Brain microvascular endothelial cell (primary cell): Measurements from ENCODE around the gene TKFC.

Experiments used
- DNase-seq: peaks from one replicate; pipeline ENCODE4 v3.0.0-alpha.2; 2020
- H3K27ac ChIP-seq: fragments of 250-450 bp; sonication (Bioruptor Pico); 2 replicates; pipeline ENCODE4 v1.5.1; 2020; ENCODE audit warnings: mild to moderate bottlenecking, moderate library complexity
- H3K27me3 ChIP-seq: fragments of 250-450 bp; sonication (Bioruptor Pico); replicated peaks from 2 replicates; pipeline ENCODE4 v1.5.1; 2020; ENCODE audit warnings: mild to moderate bottlenecking
- H3K36me3 ChIP-seq: fragments of 250-450 bp; sonication (Bioruptor Pico); replicated peaks from 2 replicates; pipeline ENCODE4 v1.5.1; 2020; ENCODE audit warnings: mild to moderate bottlenecking
- H3K4me3 ChIP-seq: 2 replicates; pipeline ENCODE4 v1.5.1; 2011; ENCODE audit warnings: low read depth, mild to moderate bottlenecking, control low read depth, low read length, moderate library complexity
- in situ Hi-C: cut with HindIII; loops from 2 replicates; pipeline ENCODE4 v1.10.0; 2017; ENCODE audit warnings: low sequenced_read_pairs, low pct_ligation_motif_present
- TF ChIP-seq, protein P1 (sequence below): IDR thresholded peaks from 2 replicates; pipeline ENCODE4 v1.5.1; 2011; ENCODE audit warnings: low read depth, mild to moderate bottlenecking, moderate library complexity, low read length, control low read depth, inconsistent platforms; ENCODE audit errors: missing control alignments

Gene TKFC

DNA sequence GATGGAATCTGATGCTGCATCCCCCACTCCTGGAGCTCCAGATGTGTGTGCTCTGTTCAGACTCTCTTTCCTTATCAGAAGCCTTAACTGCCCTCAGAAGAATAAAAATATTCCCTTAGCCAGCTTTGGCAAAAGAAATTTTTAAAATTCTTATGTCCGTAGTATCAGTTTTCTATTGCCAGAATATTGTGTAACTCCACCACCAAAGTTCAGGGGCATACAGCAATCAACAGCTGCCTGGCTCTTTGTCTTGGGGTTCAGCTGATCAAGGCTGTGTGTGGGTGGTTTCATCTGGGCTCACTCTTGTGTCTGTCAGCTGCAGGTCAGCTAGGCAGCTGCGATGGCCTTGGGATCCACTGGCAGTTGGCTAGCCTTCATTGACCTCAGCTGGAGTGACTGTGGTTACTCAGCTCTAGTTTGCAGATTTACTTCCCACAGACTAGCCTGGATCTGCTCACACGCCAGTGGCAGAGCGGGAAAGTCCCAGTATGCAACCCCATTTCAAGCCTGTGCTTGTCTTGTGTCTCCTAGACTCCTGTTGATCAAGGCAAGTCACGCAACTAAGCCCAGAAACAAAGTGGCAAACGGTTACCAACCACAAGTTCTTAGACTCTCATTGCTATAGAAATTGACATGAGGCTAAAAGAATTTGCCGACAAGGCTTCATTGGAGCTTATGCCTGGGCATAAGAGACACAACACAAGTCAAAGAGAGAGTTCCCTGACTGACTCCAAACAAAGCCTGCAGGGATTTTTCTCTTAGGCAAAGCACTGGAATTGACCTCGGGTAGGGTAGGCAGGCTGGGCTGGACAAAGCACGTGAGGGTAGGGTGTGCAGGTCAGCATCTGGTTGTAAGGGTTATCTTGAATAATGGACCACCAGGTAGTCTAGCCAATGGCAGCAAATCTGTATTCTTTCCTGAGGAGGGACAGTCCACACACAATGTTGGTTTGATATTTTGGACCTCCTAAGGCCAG is 36.6 kb downstream of the TKFC start:
- DNase-seq: peak; percentile 86
- Histone ChIP-seq H3K27me3 (no peaks in the 10 kb centered on the region), H3K4me3 (no peak overlapping the region), H3K27ac (peak overlapping the region; percentile 88), H3K36me3 (peaks cover 43% of the 10 kb centered on the region)
- in situ Hi-C loops: no loop called here
- TF ChIP-seq, protein P1, sequence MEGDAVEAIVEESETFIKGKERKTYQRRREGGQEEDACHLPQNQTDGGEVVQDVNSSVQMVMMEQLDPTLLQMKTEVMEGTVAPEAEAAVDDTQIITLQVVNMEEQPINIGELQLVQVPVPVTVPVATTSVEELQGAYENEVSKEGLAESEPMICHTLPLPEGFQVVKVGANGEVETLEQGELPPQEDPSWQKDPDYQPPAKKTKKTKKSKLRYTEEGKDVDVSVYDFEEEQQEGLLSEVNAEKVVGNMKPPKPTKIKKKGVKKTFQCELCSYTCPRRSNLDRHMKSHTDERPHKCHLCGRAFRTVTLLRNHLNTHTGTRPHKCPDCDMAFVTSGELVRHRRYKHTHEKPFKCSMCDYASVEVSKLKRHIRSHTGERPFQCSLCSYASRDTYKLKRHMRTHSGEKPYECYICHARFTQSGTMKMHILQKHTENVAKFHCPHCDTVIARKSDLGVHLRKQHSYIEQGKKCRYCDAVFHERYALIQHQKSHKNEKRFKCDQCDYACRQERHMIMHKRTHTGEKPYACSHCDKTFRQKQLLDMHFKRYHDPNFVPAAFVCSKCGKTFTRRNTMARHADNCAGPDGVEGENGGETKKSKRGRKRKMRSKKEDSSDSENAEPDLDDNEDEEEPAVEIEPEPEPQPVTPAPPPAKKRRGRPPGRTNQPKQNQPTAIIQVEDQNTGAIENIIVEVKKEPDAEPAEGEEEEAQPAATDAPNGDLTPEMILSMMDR: no peak

DNA sequence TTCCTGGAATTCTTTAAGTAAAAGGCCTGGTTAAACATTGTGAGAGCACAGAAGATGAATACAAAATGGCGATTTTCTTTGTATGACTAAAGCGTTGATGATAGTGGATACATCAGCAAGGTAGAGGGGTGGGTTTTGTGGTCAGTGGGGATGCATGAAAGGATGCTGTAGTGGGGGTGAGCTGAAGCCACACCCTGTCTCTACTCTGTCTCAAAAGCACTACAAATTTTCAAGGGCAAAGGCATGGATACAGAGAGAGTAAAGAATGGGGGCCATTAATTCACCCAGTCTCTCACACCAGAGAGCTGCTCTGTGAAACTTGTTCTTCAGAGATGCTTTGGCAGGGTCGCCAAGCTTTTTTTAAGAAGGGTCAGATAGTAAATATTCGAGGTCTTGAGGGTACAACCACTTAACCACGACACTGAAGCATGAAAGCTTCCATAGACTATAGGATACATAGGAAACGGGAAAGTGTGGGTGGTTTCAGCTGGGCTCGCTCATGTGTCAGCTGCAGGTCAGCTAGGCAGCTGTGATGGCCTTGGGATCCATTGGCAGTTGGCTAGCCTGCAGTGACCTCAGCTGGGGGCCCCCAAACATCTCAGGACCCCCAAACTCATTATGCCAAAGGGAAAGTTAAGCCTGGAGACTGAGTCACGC is 37.4 kb downstream of the TKFC start:
- Histone ChIP-seq H3K27ac (peak overlapping the region; percentile 88), H3K4me3 (no peak overlapping the region), H3K27me3 (no peaks in the 10 kb centered on the region), H3K36me3 (peaks cover 39% of the 10 kb centered on the region)
- TF ChIP-seq, protein P1: no peak
- in situ Hi-C loops: no loop called here
- no peak for DNase-seq

DNA sequence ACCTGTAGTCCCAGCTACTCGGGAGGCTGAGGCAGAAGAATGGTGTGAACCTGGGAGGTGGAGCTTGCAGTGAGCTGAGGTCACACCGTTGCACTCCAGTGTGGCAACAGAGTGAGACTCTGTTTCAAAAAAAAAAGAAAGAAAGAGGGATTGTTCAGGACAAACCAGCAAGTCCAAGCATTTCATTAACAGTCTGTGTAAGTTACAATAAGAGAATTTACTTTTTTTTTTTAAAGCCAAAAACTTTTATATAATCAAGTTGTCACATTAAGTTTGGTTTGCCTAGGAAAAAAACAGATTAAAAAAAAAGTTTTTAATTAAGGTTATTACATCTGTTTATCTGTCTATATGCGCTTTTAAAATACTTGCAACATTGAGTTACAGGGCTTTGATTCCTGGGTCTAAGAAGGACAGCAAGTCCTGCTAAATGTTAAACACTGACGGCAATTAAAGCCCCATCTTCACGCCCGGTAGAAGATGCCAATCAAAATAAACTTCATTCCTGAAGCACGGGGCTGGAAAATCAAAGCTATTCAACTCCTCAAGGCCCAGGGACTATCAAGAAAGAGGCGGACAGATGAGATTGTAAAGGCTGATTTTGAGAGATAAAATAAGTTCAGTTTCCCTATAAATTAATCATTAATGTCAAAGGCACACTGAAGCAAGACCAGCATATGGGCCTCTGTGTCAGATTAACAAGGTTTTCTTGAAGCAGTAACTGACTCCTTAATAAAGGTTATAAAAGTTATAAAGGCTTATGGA is 39.8 kb downstream of the TKFC start:
- DNase-seq: no peak
- Histone ChIP-seq H3K27ac (no peak overlapping the region), H3K4me3 (no peak overlapping the region), H3K36me3 (peaks cover 22% of the 10 kb centered on the region), H3K27me3 (no peaks in the 10 kb centered on the region)
- in situ Hi-C loops: no loop called here
- TF ChIP-seq, protein P1: no peak

GRCh38 chr11:61375761-61376108 is 42.7 kb downstream of the TKFC start:
- H3K4me3 ChIP-seq: no peak overlapping the region
- no peaks in the 10 kb centered on the region for H3K27me3 ChIP-seq
- TF ChIP-seq, protein P1: no peak
- H3K36me3 ChIP-seq: peaks cover 5% of the 10 kb centered on the region
- in situ Hi-C loops: no loop called here
- H3K27ac ChIP-seq: no peak overlapping the region
- DNase-seq: no peak

DNA sequence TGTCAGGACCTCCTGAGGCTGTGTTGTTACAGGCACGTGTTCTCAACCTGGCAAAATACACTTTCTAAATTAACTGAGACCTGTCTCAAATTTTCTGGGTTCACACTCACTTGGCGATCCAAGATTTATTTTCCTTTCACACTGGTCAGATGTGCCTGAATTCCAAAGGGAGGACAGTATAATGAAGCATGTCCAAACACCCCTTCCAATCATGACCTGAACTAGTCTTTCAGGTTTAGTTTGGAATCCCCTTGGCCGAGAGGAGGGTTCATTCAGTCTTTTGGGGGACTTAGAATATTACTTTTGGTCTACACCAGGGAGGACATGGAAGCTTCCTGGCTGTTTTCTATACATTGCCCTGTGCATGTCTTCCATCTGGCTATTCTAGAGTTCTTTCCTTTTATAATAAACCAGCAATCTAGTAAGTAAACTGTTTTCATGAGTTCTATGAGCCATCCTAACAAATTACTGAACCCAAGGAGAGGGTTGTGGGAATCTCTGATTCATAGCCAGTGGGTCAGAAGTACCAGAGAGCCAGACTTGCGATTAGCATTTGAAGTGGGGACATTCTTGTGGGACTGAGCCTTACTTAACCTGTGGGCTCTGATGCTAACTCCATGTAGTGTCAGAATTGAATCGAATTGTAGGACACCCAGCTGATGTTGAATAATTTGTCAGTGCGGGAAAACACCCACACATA is 44.6 kb downstream of the TKFC start:
- Histone ChIP-seq H3K36me3 (peaks cover 5% of the 10 kb centered on the region), H3K27ac (peak overlapping the region; percentile 76), H3K27me3 (no peaks in the 10 kb centered on the region), H3K4me3 (no peak overlapping the region)
- TF ChIP-seq, protein P1: no peak
- in situ Hi-C loops: no loop called here
- peak; percentile 40 for DNase-seq
